GM18507 (cell line): ENCODE results near the gene FNBP1.
"Not testable (repeated sequence)": the region's sequence is repeated elsewhere in the genome, so short reads cannot be mapped to it uniquely, and the experiment has no call there.

ENCODE experiments used
- DNase-seq: peaks from one replicate; pipeline ENCODE4 v3.0.0; 2011; ENCODE audit warnings: low read depth; ENCODE audit not compliant: insufficient read length; ENCODE audit errors: extremely low spot score
- FAIRE-seq: peaks from 2 replicates; lab custom pipeline; 2011; peaks lifted over from hg19 to GRCh38; lab: Jason Lieb, UNC

FNBP1 gene

DNA sequence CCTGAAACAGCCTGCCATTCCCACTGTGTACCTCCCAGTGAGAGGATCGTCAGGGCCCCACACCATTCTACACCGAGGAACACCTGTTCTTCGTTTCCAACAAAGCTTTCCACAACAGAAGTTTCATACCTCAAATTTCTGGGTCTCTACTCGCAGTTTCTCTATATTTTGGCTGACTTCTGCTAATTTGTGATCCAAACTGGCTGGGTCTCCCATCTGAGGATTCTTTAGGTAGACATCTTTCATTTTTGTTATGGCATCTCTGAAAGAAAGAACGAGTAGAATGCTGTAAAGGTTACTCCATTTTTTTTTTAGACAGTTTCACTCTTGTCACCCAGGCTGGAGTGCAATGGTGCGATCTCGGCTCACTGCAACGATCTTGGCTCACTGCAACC is 140.3 kb downstream of the FNBP1 start:
- no peak for FAIRE-seq
- no peak for DNase-seq

DNA sequence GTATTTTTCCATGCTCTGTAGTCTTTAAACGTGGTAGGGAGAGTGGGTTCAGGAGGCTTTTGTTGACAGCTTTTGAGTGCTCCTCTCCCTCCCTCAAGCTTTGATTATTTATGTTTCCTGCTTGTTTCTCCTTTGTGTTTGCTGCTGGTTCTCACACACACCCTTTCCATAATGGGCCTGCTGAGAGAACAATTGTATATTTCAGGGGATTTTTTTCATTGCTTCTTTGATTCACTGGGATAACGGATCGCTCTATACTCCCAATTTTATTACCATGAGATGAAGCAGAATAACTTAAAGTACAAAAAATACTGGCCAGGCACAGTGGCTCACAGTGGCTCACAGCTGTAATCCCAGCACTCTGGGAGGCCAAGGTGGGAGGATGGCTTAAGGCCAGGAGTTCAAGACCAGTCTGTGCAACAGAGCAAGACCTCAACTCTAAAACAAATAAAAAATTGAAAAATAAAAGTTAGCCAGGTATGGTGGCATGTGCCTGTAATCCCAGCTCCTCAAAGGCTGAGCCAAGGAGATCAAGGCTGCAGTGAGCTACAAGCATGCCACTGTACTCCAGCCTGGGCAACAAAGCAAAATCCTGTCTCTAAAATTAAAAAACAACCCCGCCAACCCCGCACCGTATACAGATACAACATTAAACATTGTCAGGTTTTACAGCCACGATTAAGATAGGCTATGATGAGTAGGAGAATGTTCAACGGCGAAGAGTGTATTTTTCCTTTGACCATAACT is 140.8 kb downstream of the FNBP1 start:
- DNase-seq (no peak), FAIRE-seq (no peak)

DNA sequence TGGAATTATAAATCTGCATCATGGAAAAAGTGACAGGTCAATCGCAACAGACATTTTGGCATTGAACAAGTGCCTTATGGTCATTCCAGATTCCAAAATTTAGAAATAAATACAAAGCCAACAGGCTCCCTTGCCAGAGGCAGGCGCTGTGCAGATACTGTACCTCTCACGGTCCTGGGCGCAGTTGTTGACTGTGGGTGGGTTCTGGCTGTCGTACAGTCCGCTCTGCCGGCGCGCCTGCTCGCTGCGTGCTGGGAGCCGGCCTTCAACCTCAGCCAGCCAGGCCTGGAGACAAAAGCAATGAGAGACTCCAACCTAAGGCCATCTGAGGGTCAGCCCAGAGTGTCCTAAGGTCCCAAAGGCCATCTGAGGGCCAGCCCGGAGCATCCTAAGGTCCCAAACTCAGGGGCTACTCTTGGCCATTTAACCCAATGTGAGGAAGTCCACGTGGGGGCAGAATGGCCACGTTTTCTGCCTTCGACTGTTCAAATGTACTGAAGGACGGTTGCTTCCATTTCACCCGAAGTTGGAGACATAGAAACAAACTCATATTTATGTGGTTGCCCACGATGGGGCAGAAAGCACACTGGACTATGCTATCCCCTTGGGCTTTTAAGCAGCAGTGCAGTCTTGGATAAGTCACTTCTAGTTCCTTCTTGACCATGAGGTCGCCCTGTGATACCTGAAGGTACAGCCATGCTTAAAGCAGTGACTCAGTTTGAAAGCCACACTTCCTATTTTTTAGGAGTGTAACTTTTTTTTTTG is 142.5 kb downstream of the FNBP1 start:
- FAIRE-seq (peak; percentile 86), DNase-seq (peak; percentile 65)

DNA sequence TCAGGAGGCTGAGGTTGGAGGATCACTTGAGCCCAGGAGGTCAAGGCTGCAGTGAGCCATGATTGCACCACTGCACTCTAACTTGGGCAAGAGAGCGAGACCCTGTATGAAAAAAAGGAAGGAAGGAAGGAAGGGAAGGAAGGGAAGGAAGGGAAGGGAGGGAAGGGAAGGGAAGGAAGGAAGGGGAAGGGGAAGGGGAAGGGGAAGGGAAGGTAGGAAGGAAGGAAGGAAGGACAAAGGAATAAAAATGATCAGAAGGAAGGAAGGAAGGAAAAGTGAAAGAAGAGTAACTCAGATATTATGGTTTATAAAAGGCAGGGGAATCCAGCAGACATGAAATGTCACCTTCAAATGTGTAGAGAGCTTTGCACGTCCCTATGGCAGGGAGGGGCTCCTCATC is 143.4 kb downstream of the FNBP1 start:
- DNase-seq, result no peak

DNA sequence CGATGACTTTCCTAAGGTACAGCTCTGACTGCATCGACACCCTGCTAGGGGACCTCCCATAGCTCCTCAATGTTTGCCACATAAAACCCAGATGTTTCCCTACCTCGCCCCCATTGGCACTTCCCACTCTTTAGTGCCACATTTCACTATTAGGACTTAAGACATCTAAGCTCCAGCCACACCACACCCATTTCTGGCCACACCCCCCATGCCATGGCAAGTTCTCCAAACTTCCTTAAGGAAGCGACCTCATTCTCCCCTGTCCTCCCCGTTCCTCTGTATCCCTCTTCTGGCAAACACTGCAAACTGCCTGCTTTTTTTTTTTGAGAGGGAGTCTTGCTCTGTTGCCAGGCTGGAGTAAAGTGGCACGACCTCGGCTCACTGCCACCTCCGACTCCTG is 144.8 kb downstream of the FNBP1 start:
- DNase-seq (no peak), FAIRE-seq (no peak)

More for the DNA sequence above, 143.4 kb downstream of the FNBP1 start:
- no peak for FAIRE-seq

DNA sequence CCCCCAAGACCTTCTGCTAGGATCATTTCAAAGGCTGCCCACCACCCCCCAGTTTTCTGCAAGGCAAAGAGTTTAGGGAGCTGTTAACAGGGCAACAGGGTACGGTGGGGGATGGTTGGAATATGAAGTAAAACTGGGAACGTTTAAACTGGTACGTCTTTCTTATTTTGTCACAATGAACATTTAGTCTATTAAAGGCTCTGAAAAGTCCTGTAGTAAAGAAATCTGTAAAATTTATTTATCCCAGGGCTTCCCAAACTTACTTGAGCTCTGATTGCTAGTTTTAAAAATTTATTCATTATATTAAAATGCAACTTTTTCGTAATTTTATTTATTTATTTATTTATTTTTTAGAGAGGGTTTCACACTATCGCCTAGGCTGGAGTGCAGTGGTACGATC is 145.7 kb downstream of the FNBP1 start:
- DNase-seq, result no peak

DNA sequence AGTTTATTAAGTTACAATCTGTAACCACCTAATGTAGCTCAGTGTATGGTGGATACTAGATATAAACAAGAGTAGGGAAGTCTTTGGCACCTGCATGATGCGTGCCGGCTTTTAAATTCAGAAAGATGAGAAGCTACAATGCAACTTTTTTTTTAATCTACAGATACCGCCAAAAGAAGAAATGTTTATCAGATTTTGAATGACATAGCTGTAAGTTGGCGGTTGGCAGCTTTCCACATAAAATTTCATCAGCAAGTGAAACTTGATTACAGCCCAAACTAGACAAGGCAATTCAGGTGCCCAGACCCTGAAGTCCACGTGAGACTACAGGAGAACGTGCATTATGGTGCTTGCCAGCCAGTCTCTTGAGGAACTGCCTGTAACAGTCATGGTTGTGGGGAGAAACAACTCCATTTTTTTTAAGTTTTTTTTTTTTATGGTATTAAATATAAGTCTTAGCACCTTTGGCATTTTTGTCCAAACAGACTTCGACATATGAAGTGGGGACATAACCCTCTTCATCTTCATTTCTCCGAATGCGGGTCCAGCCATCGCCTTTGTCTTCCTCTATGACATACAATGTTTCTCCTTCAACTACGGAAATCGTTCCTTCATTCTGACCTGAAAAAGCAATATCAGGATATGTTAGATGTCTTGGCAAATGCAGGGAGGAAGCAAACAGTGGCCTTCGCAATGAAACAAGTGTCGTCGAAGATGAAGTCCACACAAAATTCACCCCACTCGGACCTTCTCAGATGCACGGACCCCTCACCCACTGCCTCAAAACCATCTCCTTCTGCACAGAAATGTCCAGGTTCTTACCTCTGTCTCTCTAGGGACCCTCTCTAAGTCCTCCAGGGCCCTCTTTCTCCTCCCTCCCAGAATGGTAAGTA is 147.4 kb downstream of the FNBP1 start:
- no peak for DNase-seq
- FAIRE-seq, result no peak

More for the DNA sequence above, 145.7 kb downstream of the FNBP1 start:
- no peak for FAIRE-seq

DNA sequence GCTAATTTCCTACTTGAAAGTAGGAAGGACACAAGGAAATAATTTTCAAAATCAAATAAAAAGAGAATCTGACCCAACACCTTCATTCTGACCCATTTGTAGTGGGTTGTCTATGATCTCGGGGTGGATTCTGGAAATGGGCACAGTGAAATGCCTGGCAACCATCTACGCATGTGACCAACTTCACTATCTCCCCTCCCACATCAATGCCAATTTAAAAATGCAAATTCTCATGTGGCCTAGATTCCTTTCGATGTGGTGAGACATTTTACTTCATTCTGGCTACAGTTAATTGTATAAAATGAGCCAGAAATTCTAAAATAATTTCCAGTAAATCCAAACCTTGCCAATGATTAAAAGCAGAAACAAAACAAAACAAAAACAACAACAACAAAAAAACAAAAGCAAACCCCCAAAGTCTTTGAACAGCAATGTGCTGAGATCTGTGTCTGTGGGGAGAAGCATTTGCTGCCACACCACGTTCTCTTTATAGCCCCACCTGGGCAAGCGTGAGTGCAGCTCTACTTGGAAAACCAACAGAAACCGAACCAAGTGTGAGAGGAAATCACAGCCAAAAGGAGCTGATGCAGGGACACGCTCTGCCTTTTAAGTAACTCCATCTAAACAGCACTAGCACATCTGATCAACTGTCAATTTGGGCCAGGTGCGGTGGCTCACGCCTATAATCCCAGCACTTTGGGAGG is 148.7 kb downstream of the FNBP1 start:
- no peak for DNase-seq
- FAIRE-seq, result no peak

DNA sequence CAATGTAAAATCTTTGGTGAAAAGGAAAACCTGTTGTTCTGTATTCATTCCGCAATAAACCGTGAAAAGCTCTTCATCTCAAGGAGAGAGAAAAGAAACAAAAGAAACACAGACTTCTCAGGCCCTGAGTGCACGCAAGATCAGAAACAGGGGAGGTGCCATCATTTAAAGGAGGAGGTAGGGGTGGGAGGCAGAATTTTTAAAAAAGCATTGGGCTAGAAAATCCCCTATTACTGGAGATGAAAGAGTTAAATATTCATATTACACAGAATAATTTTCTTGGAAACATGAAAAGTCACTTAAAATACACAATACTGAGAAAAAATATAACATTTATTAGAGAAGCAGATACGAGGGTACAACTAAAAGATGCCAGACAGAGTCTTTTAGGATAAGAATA is 151.4 kb downstream of the FNBP1 start:
- FAIRE-seq (no peak), DNase-seq (no peak)

DNA sequence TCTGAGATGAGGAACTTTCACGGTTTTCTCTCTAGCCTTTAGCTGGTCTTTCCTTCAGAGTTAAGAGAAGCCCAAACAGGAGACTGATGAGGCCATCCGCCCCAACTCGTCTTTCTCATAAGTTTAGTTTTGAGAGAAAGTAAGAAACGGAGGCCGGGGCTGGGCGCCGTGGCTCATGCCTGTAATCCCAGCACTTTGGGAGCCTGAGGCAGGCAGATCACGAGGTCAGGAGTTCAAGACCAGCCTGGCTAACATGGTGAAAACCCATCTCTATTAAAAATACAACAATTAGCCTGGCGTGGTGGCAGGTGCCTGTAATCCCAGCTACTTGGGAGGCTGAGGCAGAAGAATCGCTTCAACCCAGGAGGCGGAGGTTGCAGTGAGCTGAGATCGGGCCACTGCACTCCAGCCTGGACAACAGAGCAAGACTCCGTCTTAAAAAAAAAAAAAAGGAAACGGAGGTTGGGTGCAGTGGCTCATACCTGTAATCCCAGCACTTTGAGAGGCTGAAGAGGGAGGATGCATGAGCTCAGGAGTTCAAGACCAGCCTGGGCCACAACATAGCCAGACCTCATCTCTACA is 152.2 kb downstream of the FNBP1 start:
- not testable (repeated sequence) for FAIRE-seq, DNase-seq

DNA sequence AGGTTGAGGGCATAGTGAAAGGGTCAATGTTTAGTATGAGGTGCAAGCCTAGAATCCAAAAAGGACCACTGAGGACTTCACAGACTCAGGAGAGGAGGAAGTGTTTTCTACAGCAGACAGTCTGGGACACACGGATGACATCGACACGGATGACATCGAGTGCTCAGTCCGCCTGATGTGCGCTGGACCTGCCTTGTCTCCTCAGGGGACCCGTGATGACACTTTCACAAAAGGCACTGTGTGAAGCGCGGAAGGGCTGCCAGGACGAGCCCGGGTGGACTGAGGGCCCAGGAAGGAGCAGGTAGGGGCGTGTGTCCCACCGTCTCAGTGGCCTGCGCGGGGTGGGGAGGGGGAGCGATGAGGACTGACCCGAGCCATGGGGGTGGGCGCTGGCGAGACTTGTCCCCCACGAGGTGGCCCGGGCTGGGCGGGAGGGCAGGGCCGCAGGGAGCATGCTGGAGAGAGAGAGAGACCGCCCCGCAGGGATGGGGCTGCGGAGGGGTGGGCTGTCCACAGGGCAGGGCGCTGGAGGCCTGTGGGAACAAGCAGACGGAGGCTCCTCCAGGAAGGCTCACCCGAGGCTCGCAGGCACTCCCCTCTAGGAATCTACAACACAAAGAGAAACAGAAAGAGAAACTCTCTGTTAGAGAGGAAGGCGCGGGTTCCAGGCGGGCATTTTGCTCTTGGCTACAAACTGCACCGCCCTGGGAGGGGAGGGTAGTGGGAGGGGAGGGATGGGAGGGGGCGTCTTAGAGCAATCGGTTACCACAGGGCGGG is 152.9 kb downstream of the FNBP1 start:
- peak; percentile 66 for FAIRE-seq
- no peak for DNase-seq

DNA sequence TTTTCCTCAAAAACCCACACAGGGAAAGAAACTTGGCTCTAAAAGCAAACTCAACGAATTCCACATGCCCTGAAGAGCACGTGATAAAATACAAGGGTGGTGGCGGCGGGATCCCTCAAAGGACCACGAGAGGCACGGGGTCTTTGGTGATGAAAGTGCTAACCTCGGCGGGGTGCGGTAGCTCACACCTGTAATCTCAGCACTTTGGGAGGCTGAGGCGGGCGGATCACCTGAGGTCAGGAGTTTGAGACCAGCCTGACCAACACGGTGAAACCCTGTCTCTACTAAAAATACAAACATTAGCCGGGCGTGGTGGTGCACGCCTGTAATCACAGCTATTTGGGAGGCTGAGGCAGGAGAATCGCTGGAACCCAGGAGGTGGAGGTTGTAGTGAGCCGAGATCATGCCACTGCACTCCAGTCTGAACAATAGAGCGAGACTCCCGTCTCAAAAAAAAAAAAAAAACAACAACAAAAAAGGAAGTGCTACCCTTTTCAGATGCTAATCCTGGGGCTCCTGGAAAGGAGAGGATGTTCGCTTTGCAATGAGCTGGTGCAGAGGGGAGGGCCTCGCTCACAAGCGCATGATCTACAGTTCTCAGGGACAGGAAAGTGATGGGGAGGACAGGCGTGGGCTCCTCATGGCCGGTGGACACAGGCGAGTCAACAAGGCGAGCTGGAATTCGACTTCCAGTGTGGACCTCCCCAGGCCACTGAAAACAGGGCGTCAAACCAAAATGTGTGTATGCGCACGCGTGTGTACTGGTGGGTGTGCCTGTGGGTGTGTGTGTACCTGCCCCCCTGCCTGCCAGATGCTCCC is 153.7 kb downstream of the FNBP1 start:
- no peak for DNase-seq
- peak; percentile 33 for FAIRE-seq

DNA sequence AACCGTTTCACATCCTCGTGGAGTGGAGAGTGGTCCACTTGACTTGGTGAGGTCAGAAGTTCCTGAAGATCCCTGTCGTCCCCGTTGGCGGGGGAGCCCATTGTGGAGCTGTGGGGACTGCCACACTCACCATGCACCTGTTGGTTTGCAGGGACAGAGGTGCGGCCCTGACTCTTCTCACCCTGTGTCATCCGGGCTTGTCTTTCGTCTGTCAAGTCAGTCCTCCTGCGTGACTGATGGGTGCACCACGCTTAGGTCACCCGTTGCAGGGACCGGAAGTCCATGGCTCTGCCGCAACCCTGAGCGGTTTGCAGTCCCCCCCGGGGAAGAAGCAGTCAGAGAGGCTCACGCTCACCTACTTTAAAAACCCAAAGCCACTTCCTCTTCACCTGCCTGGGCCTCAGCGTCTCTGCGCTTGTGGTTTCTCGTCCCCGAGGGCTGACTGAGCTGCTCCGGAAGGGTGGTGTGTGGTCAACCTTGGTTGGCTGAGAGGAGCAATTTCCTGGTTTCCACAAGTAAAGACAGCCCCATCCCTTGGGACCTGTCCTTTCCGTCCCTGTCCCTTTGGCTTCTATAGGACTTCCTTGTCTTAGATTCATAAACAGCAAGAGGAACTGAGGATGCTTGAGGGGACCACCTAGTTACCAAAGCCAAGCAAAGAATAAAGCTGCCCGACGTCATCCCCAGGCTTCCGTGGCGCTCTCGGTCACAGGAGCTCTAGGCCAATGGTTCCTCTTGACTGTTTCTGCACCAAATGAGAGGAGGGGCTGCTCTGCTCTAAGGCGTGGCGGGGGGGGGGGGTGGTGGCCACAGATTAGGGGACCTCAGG is 154.5 kb downstream of the FNBP1 start:
- DNase-seq, result peak; percentile 57
- FAIRE-seq, result peak; percentile 99

DNA sequence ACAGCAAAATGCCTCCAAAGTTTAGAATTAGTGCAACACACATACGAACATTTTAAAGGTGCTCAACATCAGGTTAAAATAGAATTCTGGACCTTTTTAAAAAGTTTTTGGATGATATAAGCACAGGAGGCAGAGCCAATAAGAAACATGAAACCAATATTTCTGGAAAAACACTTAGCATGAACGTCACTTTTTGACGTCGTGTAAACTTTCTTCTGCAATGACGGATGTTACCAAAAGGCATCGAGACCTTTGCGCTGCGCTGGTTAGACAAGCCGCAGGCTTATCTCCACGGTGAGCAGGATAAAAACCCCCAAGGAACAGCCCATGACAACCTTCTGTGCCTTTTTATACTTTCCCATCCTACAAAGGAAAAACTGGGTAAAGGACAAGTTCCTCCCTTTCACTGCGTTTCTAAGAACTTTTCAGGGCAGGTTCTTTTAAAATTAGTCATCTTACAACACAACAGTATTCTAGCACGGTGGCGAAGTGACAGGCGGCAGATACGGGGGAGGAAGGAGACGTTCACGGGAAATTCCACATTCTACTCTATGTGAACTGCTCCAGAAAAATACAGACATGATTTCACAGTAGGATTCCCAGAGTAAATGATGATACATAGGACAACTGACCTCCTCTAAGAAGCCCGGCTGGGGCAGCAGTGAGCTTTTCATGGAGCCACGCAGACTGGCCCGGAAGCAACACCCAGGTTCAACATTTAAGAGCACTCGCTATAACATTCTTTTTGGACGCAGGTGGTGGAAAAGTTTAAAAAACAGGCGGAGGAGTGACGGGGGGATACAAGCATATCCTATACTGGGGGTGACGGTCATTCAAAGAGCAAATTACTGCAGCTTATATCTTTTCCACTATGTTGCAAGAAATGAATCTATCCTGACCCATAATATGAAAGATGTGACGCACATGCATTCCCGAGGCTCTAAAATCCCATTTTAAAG is 155.4 kb downstream of the FNBP1 start:
- FAIRE-seq (peak; percentile 65), DNase-seq (no peak)

DNA sequence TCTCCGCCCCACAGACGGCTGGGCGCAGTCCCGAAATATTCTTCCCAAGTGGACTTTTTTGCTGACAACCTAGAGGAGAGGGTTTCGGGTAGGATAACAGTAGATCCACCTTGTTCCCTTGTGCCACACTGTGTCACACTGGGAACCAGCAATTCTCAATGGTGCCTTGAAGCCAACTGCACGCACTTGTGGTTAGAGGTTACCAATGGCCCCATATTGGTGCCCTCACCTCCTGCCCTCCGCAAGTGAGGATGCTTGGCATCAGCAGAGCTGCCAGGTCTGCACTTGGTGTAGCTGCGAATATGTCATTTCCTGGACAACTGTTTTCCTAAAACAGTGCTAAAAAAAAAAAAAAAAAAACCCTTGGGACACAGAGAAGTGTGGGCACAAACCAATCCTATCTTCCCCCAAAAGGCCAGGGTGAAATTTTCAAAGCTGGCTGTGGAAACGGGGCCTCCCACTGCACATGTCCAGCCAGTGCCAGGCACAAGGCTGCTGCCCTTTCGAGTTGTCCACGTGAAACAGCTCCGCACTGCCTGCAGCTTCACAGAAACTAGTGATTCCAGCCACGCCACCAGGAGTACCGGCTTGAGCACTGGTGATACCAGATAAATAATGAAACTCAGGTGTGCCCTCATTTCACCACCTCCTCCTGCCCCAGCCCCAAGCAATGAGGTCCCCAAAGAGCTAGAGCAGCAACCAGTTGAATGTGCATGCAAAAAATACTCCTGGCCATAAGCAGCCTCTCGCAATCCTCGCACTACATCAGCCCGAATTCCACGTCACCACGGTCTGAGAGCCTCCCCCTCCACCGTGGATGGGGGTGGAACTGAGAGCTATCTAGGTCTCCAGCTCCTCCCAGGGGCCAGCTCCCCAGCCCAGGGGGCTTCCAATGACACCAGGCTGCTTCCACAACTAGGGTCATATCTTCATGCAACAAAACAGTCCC is 156.5 kb downstream of the FNBP1 start:
- FAIRE-seq, result no peak
- no peak for DNase-seq
